Smooth muscle cell (in vitro differentiated cells): ENCODE data around the gene TCTA. TPM values are rescaled to one million over a fixed set of nuclear protein-coding genes. Genes with fewer than 3 reads are reported as not detected.

ENCODE experiments used
- DNase-seq: peaks from one replicate; lab custom pipeline; 2025; ENCODE audit not compliant: unreplicated experiment; lab: John Stamatoyannopoulos, UW
- H2AFZ ChIP-seq: fragments of 200-600 bp; sonication (generic); 2 replicates; pipeline ENCODE4 v1.6.0; 2016; ENCODE audit warnings: antibody characterized with exemption, low read depth, mild to moderate bottlenecking
- H3F3A ChIP-seq: fragments of 200-600 bp; sonication (generic); 2 replicates; pipeline ENCODE4 v1.6.0; 2017; ENCODE audit warnings: antibody characterized with exemption, low read depth
- H3K27ac ChIP-seq: fragments of 200-600 bp; sonication (generic); 2 replicates; pipeline ENCODE4 v1.5.1; 2016; ENCODE audit warnings: low read depth, mild to moderate bottlenecking
- H3K27me3 ChIP-seq: fragments of 200-600 bp; sonication (generic); 2 replicates; pipeline ENCODE4 v1.6.1; 2016; ENCODE audit warnings: low read depth, mild to moderate bottlenecking
- H3K36me3 ChIP-seq: fragments of 200-600 bp; sonication (generic); 2 replicates; pipeline ENCODE4 v1.5.1; 2016; ENCODE audit warnings: low read depth
- H3K4me1 ChIP-seq: fragments of 200-600 bp; sonication (generic); 2 replicates; pipeline ENCODE4 v1.5.1; 2016; ENCODE audit warnings: low read depth
- H3K4me2 ChIP-seq: fragments of 200-600 bp; sonication (generic); 2 replicates; pipeline ENCODE4 v1.6.0; 2016; ENCODE audit warnings: mild to moderate bottlenecking
- H3K4me3 ChIP-seq: fragments of 200-600 bp; sonication (generic); 2 replicates; pipeline ENCODE4 v1.5.1; 2016; ENCODE audit warnings: mild to moderate bottlenecking
- H3K79me2 ChIP-seq: fragments of 200-600 bp; sonication (generic); 2 replicates; pipeline ENCODE4 v1.6.0; 2016; ENCODE audit warnings: low read depth, mild to moderate bottlenecking
- H3K9ac ChIP-seq: fragments of 200-600 bp; sonication (generic); 2 replicates; pipeline ENCODE4 v1.6.0; 2016; ENCODE audit warnings: low read depth
- H3K9me3 ChIP-seq: fragments of 200-600 bp; sonication (generic); replicated peaks from 2 replicates; pipeline ENCODE4 v1.5.1; 2016; ENCODE audit warnings: low read depth
- H4K20me1 ChIP-seq: fragments of 200-600 bp; sonication (generic); 2 replicates; pipeline ENCODE4 v1.6.0; 2016; ENCODE audit warnings: low read depth
- CTCF ChIP-seq: fragments of 200-600 bp; sonication (generic); IDR thresholded peaks from 2 replicates; pipeline ENCODE4 v1.5.1; 2017; ENCODE audit warnings: borderline replicate concordance, mild to moderate bottlenecking, antibody characterized with exemption; ENCODE audit not compliant: insufficient read depth, poor library complexity, severe bottlenecking
- WGBS: methylation state at CpG from one replicate; pipeline ENCODE4 v1.1.7; 2016; ENCODE audit warnings: low lambda C conversion rate; 5-methylcytosine and 5-hydroxymethylcytosine counted together
- polyA plus RNA-seq: library from polyadenylated mRNA; unstranded; fragments of >200 nt; fragmentation: Nextera tagmentation; extraction: Ambion mirVana; gene quantifications from 2 replicates; pipeline ENCODE4 v1.2.1, GENCODE V29; 2016
- total RNA-seq: library from RNA; depleted of rRNA; stranded (reverse); fragments of >200 nt; gene quantifications from 2 replicates; pipeline ENCODE4 v1.2.3, GENCODE V29; 2014

The TCTA gene
- total and polyA plus RNA-seq, 2 experiments from 2014 or later: 11.0 to 12.8 TPM

GRCh38 chr3:49454898-49455681 lies 42.9 kb downstream of the TCTA start:
- H3K4me1 ChIP-seq: peaks cover 6% of the 10 kb centered on the region
- no peaks in the 10 kb centered on the region for H3K36me3 ChIP-seq
- no peaks in the 10 kb centered on the region for H3F3A ChIP-seq
- no peaks in the 10 kb centered on the region for H3K79me2 ChIP-seq
- no peak for DNase-seq
- no peak overlapping the region for H2AFZ ChIP-seq
- 70% methylated on average over 3 of the region's 3 CpGs for WGBS
- no peaks in the 10 kb centered on the region for H3K9me3 ChIP-seq
- H3K27me3 ChIP-seq: no peaks in the 10 kb centered on the region
- H3K27ac ChIP-seq: no peak overlapping the region
- H4K20me1 ChIP-seq: no peaks in the 10 kb centered on the region
- no peak overlapping the region for H3K4me2 ChIP-seq
- no peak overlapping the region for H3K4me3 ChIP-seq
- H3K9ac ChIP-seq: no peak overlapping the region
- TF ChIP-seq CTCF: no peak

- Histone ChIP-seq H2AFZ (no peak overlapping the region), H3K4me3 (no peak overlapping the region), H4K20me1 (no peaks in the 10 kb centered on the region), H3K4me1 (peaks cover 15% of the 10 kb centered on the region), H3K36me3 (no peaks in the 10 kb centered on the region), H3K79me2 (no peaks in the 10 kb centered on the region), H3K9me3 (no peaks in the 10 kb centered on the region), H3K4me2 (no peak overlapping the region), H3F3A (peaks cover under 1% of the 10 kb centered on the region), H3K27me3 (no peaks in the 10 kb centered on the region), H3K9ac (no peak overlapping the region), H3K27ac (no peak overlapping the region)
- DNase-seq: no peak
- WGBS: 95% methylated on average over 3 of the region's 3 CpGs
- TF ChIP-seq CTCF: no peak
Observed at GRCh38 chr3:49456466-49456865, 44.2 kb downstream of the TCTA start.

- no peaks in the 10 kb centered on the region for H3K36me3 ChIP-seq
- peaks cover 16% of the 10 kb centered on the region for H3F3A ChIP-seq
- H3K4me1 ChIP-seq: peaks cover 18% of the 10 kb centered on the region
- H2AFZ ChIP-seq: no peak overlapping the region
- WGBS: 90% methylated on average over 2 of the region's 2 CpGs
- peak overlapping the region; percentile 99 for H3K27ac ChIP-seq
- no peaks in the 10 kb centered on the region for H3K9me3 ChIP-seq
- no peak for TF ChIP-seq CTCF
- DNase-seq: no peak
- no peak overlapping the region for H3K9ac ChIP-seq
- no peaks in the 10 kb centered on the region for H3K79me2 ChIP-seq
- H3K27me3 ChIP-seq: no peaks in the 10 kb centered on the region
- no peak overlapping the region for H3K4me3 ChIP-seq
- no peak overlapping the region for H3K4me2 ChIP-seq
- H4K20me1 ChIP-seq: no peaks in the 10 kb centered on the region
Observed at GRCh38 chr3:49460188-49460890, 48.1 kb downstream of the TCTA start.

GRCh38 chr3:49460956-49461355 lies 48.7 kb downstream of the TCTA start:
- Histone ChIP-seq H4K20me1 (no peaks in the 10 kb centered on the region), H3K27ac (peak overlapping the region; percentile 99), H3K4me1 (peaks cover 23% of the 10 kb centered on the region), H3K79me2 (no peaks in the 10 kb centered on the region), H3K4me3 (no peak overlapping the region), H3F3A (peaks cover 16% of the 10 kb centered on the region), H3K9ac (peak overlapping the region; percentile 84), H3K4me2 (peak overlapping the region; percentile 34), H3K27me3 (no peaks in the 10 kb centered on the region), H3K9me3 (no peaks in the 10 kb centered on the region), H3K36me3 (no peaks in the 10 kb centered on the region), H2AFZ (no peak overlapping the region)
- no peak for TF ChIP-seq CTCF
- WGBS: 88% methylated on average over 4 of the region's 4 CpGs
- no peak for DNase-seq
